Spleen (tissue), 11 donors: Measurements from ENCODE around the gene OTOS. TPM values are rescaled to one million over a fixed set of nuclear protein-coding genes. Genes with fewer than 3 reads are reported as not detected.

Source experiments
- DNase-seq: peaks from one replicate; pipeline ENCODE4 v3.0.0-alpha.2; 2020
- H3K27ac ChIP-seq, 8 donors: fragments of 200-600 bp; sonication (generic) in 7 of 8; 1 replicate in 4 of 8; 2 replicates in 4 of 8; pipeline versions ENCODE4 v1.5.0 to v1.8.0; 2016 to 2021; ENCODE audit warnings: inconsistent platforms in 4 of 8, mild to moderate bottlenecking in 4 of 8, moderate library complexity in 1 of 8
- H3K27me3 ChIP-seq, 7 donors: fragments of 200-600 bp; sonication (generic) in 6 of 7; replicated peaks in 1 of 7; 1 replicate in 4 of 7; 2 replicates in 3 of 7; pipeline versions ENCODE4 v1.5.0 to v1.8.0; 2016 to 2021; ENCODE audit warnings: inconsistent platforms in 3 of 7, mild to moderate bottlenecking in 1 of 7
- H3K36me3 ChIP-seq, 6 donors: fragments of 200-600 bp; sonication (generic) in 5 of 6; 1 replicate in 4 of 6; 2 replicates in 2 of 6; pipeline versions ENCODE4 v1.5.0 to v1.8.0; 2016 to 2021; ENCODE audit warnings: inconsistent platforms in 2 of 6
- H3K4me1 ChIP-seq, 6 donors: fragments of 200-600 bp; sonication (generic) in 5 of 6; 1 replicate in 3 of 6; 2 replicates in 3 of 6; pipeline versions ENCODE4 v1.5.0 to v1.8.0; 2016 to 2021; ENCODE audit warnings: inconsistent platforms in 3 of 6
- H3K4me3 ChIP-seq, 8 donors: fragments of 200-600 bp; sonication (generic) in 7 of 8; 1 replicate in 4 of 8; 2 replicates in 4 of 8; pipeline versions ENCODE4 v1.5.0 to v1.8.0; 2016 to 2021; ENCODE audit warnings: inconsistent platforms in 4 of 8, mild to moderate bottlenecking in 4 of 8, moderate library complexity in 2 of 8
- H3K9me3 ChIP-seq, 8 donors: fragments of 200-600 bp; sonication (generic) in 7 of 8; 1 replicate in 4 of 8; 2 replicates in 4 of 8; pipeline versions ENCODE4 v1.5.0 to v1.8.0; 2016 to 2021; ENCODE audit warnings: inconsistent platforms in 4 of 8
- POLR2A ChIP-seq, 3 donors: fragments of 450-650 bp; IDR thresholded peaks; one replicate each; pipeline ENCODE4 v1.5.1; 2017; ENCODE audit warnings: antibody characterized with exemption in 3 of 3, mild to moderate bottlenecking in 1 of 3
- POLR2AphosphoS5 ChIP-seq, 3 donors: sonication (generic); formaldehyde crosslinking; IDR thresholded peaks; one replicate each; pipeline ENCODE4 v1.5.1; 2017; ENCODE audit warnings: antibody characterized with exemption in 3 of 3
- WGBS, 5 donors: extraction: QIAGEN DNeasy Blood & Tissue Kit in 3 of 5; methylation state at CpG; one replicate each; pipeline versions ENCODE4 v1.1.5 to v1.1.7; 2013 to 2018; 5-methylcytosine and 5-hydroxymethylcytosine counted together
- intact Hi-C: fragments of 100-400 bp; cut with DNase I; formaldehyde crosslinking; loops from one replicate; pipeline ENCODE4 v1.15.0; 2023; ENCODE audit warnings: low total_unique reads
- polyA plus RNA-seq, 3 donors: library from polyadenylated mRNA; stranded (reverse); fragments of 200-250 nt; gene quantifications; one replicate each; pipeline ENCODE4 v1.2.1, GENCODE V29; 2013
- total RNA-seq, 7 donors: library from RNA; depleted of rRNA in 3 of 7; stranded (reverse); fragments of >200 nt in 3 of 7; fragmentation: NEBNext Ultra II Directional in 4 of 7; extraction: Animal tissue kit (Norgen Biotek cat#: 25700) in 4 of 7; gene quantifications; one replicate each; pipeline versions ENCODE4 v1.1.0 to v1.2.1, GENCODE V29; 2016 to 2021
- TF ChIP-seq, protein P1 (sequence below), 11 experiments: fragments of 200-600 bp in 7 of 11; fragments of 450-650 bp in 4 of 11; sonication (generic) in 4 of 11; IDR thresholded peaks in 8 of 11; conservative IDR thresholded peaks in 3 of 11; 1 replicate in 7 of 11; 2 replicates in 4 of 11; pipeline versions ENCODE4 v1.4.0 to v1.8.0; 2016 to 2021; ENCODE audit warnings: antibody characterized with exemption in 11 of 11, inconsistent platforms in 4 of 11, mild to moderate bottlenecking in 1 of 11
- donor health status: healthy with polysubstance abuse.
- donor health status: DM: no; HTN: no; CAD: no; lungs with moderate emphysema.
- donor health status: DM: no; HTN: no; CAD: no.
- donor health status: Bipolar disorder and iron deficiency.
- donor health status: healthy.
- donor health status: DM: no; HTN: no; CAD: no.
- donor health status: DM: yes; HTN: yes; CAD: no.

OTOS gene
- total and polyA plus RNA-seq, 10 donors: not detected

DNA sequence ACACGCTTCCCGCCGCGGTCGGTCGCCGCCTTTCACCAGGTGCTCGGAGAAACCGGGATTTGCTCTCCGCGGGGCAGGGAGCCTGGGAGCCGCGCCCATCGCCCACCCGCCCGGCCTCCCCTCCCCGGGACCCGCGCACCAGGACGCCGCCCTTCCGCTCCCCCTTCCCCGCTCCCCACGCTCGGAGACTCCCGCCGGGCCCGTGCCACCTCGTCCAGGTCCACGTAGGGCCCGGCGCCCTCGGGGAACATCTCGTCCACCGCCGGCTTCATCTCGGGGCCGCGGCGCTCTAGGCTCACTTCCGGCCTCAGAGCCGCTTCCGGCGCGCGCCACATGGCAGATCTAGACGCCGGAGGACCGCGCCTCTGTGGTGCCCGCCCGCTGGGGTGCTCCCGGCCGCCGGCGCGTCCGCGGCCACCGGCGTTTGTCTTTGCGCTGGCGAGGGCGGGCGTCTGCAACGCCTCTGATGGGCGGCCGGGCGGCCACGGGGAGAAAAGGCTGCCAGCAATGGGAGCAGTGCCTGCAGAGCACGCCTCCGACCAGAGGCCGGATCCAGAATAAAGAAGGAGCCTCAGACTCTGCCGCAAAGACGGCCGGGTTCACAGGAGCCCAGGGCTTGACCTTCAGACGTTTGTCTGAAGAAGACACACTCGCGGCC, 4.3 kb downstream of the OTOS start, which contains the start of gene COPS9:
Gene COPS9 (minus strand): TSS at position 293 of the 658 bp plus-strand sequence. CDS start 21 bp downstream, at position 272.
- TF ChIP-seq POLR2A (IDR thresholded peaks at IDR 0.05) (no peak), POLR2AphosphoS5 (IDR thresholded peaks at IDR 0.05) (peak; percentile 87 to 93 (median 89))
- TF ChIP-seq, protein P1, sequence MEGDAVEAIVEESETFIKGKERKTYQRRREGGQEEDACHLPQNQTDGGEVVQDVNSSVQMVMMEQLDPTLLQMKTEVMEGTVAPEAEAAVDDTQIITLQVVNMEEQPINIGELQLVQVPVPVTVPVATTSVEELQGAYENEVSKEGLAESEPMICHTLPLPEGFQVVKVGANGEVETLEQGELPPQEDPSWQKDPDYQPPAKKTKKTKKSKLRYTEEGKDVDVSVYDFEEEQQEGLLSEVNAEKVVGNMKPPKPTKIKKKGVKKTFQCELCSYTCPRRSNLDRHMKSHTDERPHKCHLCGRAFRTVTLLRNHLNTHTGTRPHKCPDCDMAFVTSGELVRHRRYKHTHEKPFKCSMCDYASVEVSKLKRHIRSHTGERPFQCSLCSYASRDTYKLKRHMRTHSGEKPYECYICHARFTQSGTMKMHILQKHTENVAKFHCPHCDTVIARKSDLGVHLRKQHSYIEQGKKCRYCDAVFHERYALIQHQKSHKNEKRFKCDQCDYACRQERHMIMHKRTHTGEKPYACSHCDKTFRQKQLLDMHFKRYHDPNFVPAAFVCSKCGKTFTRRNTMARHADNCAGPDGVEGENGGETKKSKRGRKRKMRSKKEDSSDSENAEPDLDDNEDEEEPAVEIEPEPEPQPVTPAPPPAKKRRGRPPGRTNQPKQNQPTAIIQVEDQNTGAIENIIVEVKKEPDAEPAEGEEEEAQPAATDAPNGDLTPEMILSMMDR (IDR thresholded peaks at IDR 0.05 in 8 of 11, conservative IDR thresholded peaks at IDR 0.05 in 3 of 11): peak in 2 of 11 experiments; percentile 15 to 31
- H3K27ac ChIP-seq: peak within 1 kb of the TSS; percentile 51 to 87 (median 74)

DNA sequence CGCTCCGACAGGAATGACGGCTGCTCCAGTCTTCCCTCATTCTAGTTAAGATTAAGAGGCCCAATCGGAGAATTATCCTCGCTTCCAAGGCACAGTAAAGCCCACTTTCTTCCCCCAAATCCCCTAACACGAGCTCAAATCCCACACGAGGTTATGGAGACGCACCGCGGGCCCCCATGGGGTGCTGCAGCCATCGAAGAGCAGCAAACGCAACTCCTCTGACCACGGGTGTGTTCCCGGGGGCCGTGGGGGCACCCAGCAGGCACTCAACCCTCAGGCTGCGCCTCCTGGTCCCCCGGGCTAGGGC, 4.8 kb downstream of the OTOS start:
- peak overlapping the region; percentile 51 to 87 (median 74) for H3K27ac ChIP-seq
- no peak for TF ChIP-seq POLR2AphosphoS5 (IDR thresholded peaks at IDR 0.05)
- TF ChIP-seq, protein P1 (IDR thresholded peaks at IDR 0.05 in 8 of 11, conservative IDR thresholded peaks at IDR 0.05 in 3 of 11): no peak
- H3K27me3 ChIP-seq: peaks cover 0 to 2% (median 0%) of the 10 kb centered on the region in 7 donors
- H3K36me3 ChIP-seq: peaks cover 0 to 36% (median 30%) of the 10 kb centered on the region in 6 donors
- H3K9me3 ChIP-seq: no peaks in the 10 kb centered on the region
- WGBS, 5 donors: 1 to 3% (median 2%) methylated on average over 12 to 17 of the region's 17 CpGs
- intact Hi-C loops: no loop called here
- H3K4me1 ChIP-seq: peaks cover 16 to 35% (median 26%) of the 10 kb centered on the region in 6 donors
- H3K4me3 ChIP-seq: peak overlapping the region; percentile 96 to 99 (median 98)
- no peak for DNase-seq

More for the DNA sequence above, 4.3 kb downstream of the OTOS start, which contains the start of gene COPS9:
- intact Hi-C loops: no loop called here
- H3K9me3 ChIP-seq: no peaks in the 10 kb centered on the region
- 0 to 1% (median 1%) methylated on average over 11 to 79 of the region's 79 CpGs for WGBS, 5 donors
- peak within 1 kb of the TSS; percentile 96 to 99 (median 98) for H3K4me3 ChIP-seq
- H3K27me3 ChIP-seq: peaks cover 0 to 7% (median 0%) of the 10 kb centered on the region in 7 donors
- H3K36me3 ChIP-seq: peaks cover 0 to 31% (median 25%) of the 10 kb centered on the region in 6 donors
- peaks cover 16 to 35% (median 26%) of the 10 kb centered on the region in 6 donors for H3K4me1 ChIP-seq
- peak; percentile 97 for DNase-seq

DNA sequence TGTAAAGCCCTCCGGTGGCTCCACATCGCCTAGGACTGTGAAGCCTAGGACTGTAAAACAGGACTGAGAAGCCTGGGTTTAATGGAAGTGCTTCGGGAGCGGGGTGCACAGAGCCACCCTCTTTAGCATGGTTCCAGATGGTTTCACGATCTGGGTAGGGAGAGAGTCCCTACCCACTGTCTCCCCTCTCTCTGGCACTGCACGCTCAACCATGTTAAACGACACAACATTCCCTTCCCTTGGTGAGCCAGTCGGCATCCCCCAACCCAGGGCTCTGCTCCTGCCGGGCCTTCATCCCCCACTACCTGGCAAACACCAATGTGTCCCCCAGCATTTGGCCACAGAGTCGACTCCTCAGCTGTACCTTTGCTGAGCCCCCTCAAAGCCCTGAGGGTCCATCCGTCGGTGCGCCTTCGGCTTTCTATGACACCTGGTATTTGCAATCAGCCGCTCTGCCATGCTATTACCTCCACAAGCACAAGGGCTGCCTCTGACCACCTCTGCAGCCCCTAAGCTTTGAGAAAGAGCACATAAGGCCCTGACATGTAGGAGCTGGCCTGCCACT, 5.4 kb downstream of the OTOS start:
- Histone ChIP-seq H3K36me3 (peaks cover 0 to 42% (median 36%) of the 10 kb centered on the region in 6 donors), H3K4me3 (peak overlapping the region; percentile 96 to 99 (median 98)), H3K27me3 (no peaks in the 10 kb centered on the region), H3K9me3 (no peaks in the 10 kb centered on the region), H3K4me1 (peaks cover 16 to 35% (median 26%) of the 10 kb centered on the region in 6 donors), H3K27ac (peak overlapping the region in 2 of 8 donors; percentile 81 to 87)
- intact Hi-C loops: no loop called here
- TF ChIP-seq POLR2A (IDR thresholded peaks at IDR 0.05) (no peak), POLR2AphosphoS5 (IDR thresholded peaks at IDR 0.05) (no peak)
- DNase-seq: peak; percentile 68
- WGBS, 5 donors: 86 to 91% (median 87%) methylated on average over 14 to 15 of the region's 15 CpGs

DNA sequence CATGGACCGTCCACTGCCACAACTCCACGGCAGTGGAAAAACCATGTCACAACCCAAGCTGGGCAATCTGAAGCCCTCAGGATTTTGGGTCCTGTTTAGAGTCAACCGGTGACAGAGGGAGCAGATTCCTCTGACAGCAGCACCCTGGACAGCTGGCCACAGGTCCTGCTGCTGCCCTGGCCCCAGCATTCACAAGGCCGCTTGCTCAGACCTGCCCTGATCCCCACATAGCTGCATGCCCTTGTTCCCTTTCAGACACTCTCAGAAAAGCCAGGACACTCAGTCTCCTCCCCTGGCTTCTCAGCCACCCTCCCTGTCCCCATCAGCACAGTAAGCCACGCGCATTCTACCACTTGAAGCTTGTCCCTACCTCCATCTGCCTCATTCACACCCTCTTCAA, 6.0 kb downstream of the OTOS start:
- H3K4me1 ChIP-seq: peaks cover 16 to 35% (median 26%) of the 10 kb centered on the region in 6 donors
- DNase-seq: peak; percentile 54
- no peak for TF ChIP-seq POLR2A (IDR thresholded peaks at IDR 0.05)
- TF ChIP-seq, protein P1 (IDR thresholded peaks at IDR 0.05 in 8 of 11, conservative IDR thresholded peaks at IDR 0.05 in 3 of 11): no peak
- H3K36me3 ChIP-seq: peaks cover 0 to 48% (median 42%) of the 10 kb centered on the region in 6 donors
- peak overlapping the region in 1 of 8 donors; percentile 98 for H3K4me3 ChIP-seq
- WGBS, 5 donors: 93 to 96% (median 95%) methylated on average over 6 of the region's 6 CpGs
- no peaks in the 10 kb centered on the region for H3K9me3 ChIP-seq
- intact Hi-C loops: no loop called here
- no peak overlapping the region for H3K27ac ChIP-seq
- no peaks in the 10 kb centered on the region for H3K27me3 ChIP-seq
